HG03575 (cell line): ENCODE data around the gene DIP2C.
"Not testable (repeated sequence)": the region's sequence is repeated elsewhere in the genome, so short reads cannot be mapped to it uniquely, and the experiment has no call there.

Source experiments
- ATAC-seq: cut with Tn5 transposase; IDR thresholded peaks from one replicate; pipeline ENCODE4 v1.9.1; 2021; ENCODE audit not compliant: unreplicated experiment, insufficient number of reproducible peaks, low FRiP score; ENCODE audit errors: extremely low read depth

The DIP2C gene

DNA sequence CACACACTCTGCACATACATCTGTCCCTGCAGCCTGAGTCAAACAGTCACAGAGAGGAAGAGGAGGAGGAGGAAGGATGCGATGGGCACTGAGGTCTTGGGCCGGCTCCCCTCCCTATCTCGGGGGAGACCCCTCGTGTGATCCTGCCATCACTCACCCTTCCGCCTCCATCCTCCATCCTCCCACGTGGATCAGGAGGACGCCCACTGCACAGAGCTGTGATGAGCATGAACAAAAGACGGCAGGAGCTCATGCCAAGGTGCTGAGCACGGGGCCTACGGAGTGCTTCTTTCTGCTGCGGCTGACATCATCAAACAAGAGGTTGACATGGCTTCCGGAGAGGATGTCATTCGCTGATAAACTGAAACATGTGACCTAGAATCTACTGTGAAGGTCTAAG is 68.0 kb downstream of the DIP2C start:
- ATAC-seq = no peak

DNA sequence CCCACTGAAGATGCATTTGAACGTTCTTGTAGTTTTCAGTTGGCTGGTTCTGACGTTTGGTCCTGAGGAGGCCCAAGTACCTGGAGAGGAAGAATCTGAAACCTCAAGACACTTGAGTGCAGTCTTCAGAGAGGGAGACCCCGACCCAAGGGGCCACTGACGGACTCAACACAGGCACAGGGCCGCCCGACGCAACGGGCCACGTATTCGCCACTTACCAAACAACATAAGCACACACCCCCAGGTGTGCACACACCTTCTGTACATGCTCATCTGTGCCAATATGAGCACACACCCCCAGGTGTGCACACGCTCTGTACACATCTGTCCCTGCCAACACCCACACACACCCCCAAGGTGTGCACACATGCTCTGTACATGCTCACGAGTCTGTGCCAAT is 68.5 kb downstream of the DIP2C start:
- no peak for ATAC-seq

DNA sequence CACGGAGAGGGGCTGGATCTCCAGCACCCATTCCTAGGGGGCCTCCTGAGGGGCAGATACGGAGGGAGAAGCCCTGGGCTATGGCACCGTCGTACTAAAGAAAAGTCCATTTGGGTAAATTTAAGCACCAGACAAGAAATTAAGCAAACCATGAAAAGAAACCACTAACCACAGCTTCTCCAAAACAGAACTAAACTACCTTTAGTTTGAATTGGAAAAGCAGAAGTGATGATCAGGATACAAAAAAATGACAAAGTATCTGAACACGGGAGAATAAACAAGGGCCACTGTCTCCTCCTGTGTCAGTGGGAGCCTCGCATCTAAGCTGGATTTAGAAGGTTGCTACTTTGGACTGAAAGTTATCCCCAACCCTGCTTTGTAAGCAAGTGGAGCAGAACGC is 69.1 kb downstream of the DIP2C start:
- ATAC-seq = no peak

DNA sequence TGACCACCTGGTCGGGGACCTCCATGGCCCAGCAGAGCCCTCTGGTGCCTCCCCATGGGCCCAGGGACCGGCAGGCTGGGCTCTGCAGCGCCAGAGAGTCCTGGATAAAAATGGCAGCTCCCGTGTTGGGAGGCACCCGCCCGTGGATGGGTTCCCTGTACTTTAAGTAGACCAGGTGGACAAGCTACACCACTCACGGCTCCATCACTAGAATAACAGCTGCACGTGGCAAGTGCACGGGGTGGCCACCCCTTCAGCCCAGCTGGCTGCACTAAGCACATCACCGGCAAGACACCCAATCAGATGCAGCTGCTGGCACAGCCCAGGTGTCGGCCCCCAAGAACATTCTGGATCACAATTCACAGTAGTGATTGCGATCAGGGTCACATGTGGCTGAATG is 69.8 kb downstream of the DIP2C start:
- no peak for ATAC-seq

DNA sequence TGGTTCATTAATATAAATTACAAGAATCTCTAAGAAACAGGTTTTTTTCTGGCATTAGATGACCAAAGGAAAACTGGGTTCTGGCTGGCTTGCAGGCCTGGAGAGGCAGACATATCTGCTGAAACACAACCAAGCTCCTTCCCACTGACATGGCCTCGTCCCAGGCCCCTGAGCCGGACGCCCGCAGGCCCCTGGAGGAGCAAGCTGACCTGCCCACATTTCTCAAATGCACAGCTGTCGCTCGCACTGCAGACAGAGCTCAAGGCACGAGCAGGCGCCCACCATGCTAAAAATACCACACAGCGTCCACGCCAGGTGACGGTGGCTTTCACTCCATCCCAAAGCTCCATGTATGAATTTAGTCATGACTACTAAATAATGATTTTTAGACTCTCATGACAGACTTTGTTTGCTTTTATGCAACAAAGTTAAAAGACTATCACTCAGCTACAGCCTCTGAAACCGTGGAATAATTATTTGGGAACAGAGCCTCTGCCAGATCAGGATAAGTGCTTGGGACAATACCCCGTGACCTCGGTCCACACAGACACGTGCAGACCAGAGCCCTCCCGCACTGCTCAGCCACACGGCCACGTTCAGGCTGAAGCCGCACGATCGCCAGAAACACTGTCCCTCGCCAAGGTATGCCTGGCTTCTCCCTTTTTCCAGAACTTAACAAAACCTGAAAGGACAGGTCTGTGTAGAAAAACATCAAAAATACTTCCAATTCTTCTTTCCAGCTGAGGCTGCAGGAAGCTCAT is 71.1 kb downstream of the DIP2C start:
- no peak for ATAC-seq

DNA sequence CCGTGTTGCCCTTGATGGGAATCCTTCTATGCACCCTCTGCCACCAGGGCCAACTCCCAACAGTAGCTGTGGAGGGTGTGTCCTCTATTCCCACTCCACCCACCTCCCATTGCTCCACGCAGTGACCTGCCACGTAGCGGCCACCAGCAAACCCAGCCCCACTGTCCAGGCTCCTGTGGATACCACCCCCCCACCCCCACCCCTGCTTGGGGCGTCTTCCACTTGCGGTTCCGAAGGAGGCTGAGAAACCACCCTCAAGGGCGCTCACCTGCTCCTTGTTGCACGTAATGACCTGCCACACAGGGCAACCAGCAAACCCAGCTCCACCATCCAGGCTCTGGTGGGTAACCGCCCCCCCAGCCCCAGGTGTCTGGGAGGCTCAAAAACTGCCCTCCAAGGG is 72.0 kb downstream of the DIP2C start:
- ATAC-seq = no peak

DNA sequence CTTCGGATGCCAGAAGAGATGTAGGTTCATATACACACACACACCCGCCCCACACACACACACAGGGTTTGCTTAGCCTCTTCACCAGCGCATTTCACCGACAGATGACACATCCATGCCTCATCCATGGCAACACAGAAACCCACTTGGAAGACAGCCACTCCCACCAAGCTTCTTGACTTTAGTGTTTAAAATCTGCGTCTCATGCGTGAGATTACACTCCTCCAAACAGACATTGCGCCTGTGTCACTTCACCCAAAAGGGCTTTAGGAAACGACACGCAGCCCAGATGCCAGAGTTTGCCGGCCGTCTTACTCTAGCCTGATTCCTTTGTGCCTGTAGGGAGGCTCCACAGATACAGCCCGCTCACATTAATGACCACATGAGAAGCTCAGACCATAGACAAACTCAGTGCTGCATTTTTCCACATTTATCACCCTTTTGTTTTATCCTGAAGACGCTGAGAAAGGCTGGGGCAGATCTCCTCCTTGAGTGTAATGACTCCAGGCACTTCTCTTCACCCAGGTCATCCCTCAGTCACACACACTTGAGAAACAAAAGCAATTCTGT is 73.8 kb downstream of the DIP2C start:
- ATAC-seq = no peak

DNA sequence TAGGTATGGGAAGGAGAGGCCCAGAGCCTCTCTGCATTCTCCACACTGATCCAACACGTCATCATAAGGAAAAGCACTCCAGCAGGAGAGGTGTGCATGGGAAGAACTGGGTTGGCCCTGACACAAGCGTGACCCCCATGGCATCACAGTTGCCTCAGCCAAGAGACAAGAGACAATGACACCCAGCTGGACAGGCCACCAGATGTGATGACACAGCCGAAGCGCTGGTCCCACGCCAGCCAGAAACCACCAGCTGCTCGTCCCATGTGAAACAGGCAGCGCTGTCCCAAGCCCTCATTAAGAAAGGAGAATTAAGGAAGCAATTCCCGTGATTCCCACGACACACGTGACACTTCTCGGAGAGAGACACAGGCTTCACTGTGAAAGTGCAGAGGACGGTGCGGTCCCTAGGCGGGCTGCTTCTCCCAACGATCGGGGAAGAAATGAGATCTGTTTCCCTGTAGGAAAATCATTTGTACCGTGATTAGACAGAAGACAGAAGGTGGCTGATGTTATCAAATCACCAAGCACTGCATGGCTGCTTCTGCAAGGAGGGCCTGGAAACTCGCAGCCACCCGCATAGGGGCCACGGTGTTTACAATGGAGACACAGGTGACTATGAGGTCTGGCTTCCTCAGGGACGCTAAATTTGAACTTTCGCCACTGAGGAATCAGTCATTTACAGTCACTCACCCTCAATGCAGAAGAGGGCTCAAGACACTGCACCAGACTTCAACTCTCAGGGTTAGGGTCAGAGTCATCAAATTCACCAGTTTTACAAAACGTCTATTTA is 74.5 kb downstream of the DIP2C start:
- ATAC-seq = no peak

DNA sequence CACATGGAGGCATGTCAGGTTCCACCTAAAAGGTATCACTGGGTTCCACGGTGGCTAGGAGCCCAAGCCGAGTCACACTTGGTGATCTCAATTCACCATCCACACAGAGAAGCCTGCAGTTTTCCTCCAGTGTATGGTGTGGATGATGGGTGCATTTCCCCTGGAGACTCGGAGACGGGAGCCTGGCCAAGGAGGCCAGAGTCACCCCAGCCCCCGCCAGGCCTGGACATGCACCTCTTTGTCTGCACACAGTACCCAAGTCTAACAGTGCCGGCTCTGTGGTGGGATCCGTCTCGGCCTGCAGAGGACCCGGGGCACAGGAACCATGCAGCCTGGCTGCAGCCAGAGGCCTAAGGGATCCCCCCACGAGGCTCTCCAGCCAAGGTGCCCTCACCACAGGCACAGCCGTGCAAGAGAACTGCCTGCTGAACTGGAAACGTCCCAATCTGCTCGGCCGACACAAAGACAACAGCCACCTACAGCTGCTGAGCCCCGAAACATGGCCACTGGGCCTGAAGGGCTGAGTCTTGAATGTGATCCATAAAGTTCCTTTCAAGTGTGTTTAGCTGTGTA is 75.2 kb downstream of the DIP2C start:
- ATAC-seq = no peak

DNA sequence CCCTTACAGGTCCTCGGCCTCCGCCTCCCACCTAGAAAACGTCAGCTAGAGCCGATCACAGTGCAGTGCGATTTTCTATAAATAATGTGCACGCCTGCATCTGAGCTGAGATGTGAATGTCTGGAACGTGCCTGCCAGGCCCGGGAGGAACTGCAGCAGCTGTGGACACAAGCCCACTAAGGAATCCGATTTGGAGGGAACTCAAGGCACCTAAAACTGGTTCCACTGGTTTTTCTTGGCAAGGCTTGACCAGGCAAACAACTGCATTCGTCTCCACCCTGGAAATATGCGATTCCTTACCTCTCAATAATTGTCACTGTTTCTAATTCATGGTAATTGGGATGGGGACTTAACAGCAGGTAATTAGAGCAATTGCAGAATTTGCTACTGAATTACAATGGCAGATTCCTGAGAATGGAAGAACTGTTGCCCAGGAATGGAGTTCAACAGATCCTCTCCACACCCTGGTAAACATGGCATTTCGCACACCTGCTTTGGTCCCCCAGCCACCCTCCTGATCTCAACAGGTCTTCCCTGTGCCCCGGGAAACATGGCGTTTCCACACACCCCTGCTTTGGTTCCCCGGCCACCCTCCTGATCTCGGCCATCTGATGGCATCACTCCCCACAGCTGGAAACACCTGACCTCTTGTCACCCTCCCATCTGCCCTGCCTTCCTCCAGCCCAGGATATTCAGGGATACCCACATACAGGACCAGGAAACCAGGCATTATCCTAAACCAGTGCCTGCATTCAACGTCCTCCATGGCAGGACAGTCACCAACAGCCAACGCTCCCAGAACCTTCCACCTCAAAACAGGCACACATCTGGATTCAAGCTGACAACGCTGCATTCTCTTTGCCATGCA is 76.0 kb downstream of the DIP2C start:
- no peak for ATAC-seq

DNA sequence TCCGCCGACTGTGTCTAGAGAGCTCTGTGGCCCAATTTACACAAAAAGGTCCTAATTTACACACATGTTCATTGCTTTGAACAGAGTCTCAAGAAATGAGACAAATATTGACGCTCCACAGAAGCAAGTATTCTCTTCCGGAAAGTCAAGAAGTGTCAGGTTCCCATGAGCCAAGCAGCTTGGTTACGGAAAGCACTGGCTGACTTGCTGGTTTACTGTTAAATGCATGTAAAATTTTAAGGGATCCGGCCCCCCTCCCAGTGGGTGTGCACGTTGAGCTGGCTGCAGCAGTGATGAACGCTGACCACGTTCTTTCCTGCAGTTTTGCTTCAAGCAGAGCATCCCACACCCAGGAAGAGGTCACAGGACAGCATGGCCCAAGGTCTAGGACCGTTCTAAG is 76.8 kb downstream of the DIP2C start:
- ATAC-seq = no peak

DNA sequence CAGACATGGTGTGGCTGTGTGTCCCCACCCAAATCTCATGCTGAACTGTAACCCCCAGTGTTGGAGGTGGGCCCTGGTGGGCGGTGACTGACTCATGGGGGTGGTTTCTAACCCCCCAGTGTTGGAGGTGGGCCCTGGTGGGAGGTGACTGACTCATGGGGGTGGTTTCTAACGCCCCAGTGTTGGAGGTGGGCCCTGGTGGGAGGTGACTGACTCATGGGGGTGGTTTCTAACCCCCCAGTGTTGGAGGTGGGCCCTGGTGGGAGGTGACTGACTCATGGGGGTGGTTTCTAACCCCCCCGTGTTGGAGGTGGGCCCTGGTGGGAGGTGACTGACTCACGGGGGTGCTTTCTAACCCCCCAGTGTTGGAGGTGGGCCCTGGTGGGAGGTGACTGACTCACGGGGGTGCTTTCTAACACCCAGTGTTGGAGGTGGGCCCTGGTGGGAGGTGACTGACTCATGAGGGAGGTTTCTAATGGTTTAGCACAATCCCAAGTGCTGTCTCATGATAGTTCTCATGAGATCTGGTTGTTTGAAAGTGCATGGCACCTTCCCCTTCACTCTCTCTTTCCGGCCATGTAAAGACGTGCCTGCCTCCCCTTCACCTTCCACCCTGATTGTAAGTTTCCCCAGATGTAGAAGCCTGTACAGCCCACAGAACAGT is 78.7 kb downstream of the DIP2C start:
- ATAC-seq = not testable (repeated sequence)

DNA sequence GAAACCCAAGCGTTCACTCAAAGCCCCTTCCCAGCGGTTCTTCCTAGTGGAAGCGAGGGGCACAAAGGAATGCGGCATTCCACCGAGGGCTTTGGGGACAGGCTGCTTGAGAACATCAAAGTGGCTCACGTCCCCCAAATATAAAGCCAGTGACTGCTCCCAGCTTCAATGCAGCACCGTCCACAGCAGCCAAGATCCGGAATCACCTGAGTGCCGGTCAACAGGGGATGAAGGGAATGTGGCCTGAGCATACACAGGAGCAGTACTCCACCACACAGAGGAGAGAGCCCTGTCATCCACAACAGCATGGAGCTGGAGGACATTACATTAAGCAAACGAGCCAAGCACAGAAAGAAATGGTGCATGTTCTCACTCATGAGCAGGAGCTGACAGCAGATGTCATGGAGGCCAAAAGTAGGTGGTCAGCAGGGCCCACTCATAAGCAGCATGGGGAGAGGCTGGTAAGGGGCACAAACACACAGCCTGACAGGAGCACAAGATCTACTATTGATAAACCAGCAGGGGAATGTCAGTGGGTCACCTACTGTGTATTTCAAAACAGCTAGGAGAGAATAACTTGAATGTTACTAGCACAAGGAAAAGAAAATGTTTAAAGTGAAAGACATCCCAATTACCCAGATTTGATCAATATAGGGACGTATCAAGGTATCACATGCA is 79.5 kb downstream of the DIP2C start:
- no peak for ATAC-seq

DNA sequence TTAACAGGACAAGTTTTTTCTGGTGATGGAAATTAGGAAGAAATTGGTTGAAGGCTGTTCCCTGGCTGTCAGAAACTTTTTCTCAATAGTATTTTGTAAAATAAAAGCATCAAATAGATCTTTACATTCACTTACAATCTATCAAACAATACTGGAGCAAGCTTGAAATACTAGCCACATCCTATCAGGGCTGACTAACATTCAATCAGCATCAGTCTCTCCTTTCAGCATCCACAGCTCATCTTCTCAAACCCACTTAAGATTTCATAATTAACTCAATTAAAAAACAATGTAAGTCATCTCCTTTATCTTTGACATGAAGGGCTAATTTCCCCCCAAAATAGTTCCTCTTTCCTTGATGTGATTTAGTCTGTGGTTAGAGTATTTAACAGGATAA is 80.2 kb downstream of the DIP2C start:
- ATAC-seq = no peak

DNA sequence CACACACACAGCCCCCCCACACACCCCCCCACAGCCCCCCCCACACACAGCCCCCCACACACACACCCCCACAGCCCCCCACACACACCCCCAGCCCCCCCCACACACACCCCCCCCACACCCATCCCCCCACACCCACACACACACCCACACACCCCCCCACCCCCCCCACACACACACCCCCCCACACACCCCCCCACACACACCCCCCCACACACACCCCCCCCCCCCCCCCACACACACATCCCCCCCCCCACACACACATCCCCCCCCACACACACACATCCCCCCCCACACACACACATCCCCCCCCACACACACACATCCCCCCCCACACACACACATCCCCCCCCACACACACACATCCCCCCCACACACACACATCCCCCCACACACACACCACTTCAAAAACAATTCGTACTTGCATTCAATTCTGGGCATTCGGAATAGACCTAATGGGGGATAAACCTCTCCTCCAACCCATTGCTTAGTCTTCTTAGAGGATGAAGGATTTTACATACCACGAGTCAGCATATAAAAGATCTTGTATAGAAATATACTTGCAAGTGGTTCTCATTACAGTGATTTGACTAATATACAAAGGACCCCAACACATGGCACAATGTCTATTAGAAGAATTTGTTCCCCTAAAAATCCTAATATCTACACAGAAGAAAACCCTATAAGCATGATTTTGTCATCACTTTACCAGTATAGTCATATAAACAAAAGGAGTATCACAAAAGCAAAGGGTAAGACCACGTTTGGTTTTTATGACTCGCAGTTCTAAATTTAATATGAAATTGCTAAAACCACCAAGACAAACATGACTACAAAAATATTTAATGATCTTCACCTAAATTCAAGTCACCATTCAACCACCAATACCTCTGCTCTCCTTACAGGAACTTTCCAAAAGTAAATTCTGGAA is 80.9 kb downstream of the DIP2C start:
- ATAC-seq = no peak

DNA sequence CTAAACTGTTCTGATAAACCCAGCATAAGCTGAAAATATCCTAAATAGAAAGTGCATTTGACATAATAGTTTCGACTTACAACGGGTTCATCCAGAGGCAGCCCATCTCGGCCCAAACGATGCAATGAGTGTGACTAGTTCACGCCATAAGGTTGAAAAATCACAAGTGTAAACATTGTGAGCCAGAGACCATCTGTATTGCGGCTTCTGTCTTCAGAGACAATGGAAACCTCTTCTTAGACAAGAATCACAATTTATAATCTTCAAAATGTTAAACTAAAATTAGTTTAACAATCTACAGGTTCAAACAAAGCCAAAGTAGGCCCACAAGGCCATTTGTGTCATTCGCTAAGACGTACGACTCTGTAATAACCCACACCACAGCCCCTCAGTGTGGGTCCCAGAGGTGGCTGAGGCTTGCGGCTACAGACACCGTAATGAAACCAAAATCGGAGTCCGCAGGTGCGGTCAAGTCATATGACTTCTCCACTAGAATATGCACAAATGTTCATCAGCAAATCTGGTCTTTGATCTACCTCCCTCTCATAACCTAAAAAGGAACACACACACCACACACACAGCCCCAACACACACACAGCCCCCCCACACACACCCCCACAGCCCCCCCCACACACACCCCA is 81.8 kb downstream of the DIP2C start:
- ATAC-seq = no peak
